Ovary (tissue), 3 donors: ENCODE data around the gene SLC22A23.

Experiments used
- EP300 ChIP-seq: sonication (generic); formaldehyde crosslinking; IDR thresholded peaks from one replicate; pipeline ENCODE4 v1.6.1; 2017; ENCODE audit warnings: antibody characterized with exemption
- POLR2A ChIP-seq: fragments of 450-650 bp; IDR thresholded peaks from one replicate; pipeline ENCODE4 v1.6.1; 2017; ENCODE audit warnings: antibody characterized with exemption, mild to moderate bottlenecking, moderate library complexity
- TF ChIP-seq, protein P1 (sequence below), 3 donors: fragments of 450-650 bp in 2 of 3; fragments of 200-600 bp in 1 of 3; IDR thresholded peaks; one replicate each; pipeline versions ENCODE4 v1.5.1 to v1.8.0; 2016 to 2022; ENCODE audit warnings: antibody characterized with exemption in 3 of 3, mild to moderate bottlenecking in 1 of 3
- donor health status: DM: no; HTN: no; CAD: no.

DNA sequence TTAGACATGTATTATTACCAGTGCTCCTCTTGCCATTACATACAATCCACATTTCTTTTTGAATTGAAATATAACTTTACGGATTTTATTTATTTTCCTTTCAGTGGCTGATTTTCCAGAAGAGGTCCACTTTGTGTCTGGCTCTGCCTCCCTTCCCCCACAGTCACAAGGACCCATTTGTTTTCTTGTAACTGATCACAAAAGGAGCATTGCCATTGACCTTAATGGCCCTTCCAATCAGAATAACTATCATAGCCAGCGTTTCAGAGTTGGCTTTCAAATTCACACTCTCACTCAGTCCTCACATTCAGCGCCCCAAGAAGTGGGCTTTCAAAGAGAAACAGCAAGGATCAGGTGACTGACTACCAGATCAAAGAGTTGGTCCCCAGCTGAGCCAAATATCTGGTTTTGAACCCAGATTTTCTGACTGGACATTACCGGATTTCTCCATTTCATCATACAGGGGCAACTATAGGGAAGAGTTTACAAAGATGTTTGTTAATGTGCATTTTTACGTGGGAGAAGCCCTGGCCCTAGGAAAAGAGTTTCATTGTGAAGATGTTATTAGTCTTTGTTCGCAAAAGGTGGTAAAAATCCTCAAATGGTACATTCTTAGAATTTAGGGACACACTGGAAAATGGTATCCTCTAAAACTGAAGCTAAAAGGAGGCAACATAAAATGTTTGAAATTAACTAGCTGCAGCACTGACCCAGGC is 2.0 kb upstream of the SLC22A23 start:
- TF ChIP-seq, protein P1, sequence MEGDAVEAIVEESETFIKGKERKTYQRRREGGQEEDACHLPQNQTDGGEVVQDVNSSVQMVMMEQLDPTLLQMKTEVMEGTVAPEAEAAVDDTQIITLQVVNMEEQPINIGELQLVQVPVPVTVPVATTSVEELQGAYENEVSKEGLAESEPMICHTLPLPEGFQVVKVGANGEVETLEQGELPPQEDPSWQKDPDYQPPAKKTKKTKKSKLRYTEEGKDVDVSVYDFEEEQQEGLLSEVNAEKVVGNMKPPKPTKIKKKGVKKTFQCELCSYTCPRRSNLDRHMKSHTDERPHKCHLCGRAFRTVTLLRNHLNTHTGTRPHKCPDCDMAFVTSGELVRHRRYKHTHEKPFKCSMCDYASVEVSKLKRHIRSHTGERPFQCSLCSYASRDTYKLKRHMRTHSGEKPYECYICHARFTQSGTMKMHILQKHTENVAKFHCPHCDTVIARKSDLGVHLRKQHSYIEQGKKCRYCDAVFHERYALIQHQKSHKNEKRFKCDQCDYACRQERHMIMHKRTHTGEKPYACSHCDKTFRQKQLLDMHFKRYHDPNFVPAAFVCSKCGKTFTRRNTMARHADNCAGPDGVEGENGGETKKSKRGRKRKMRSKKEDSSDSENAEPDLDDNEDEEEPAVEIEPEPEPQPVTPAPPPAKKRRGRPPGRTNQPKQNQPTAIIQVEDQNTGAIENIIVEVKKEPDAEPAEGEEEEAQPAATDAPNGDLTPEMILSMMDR (IDR thresholded peaks at IDR 0.05), result no peak
- TF ChIP-seq EP300 (no peak), POLR2A (no peak)
